ENCODE measurements around the gene CLDN10.

GRCh38 chr13:95535243-95535642 is 17.3 kb upstream of the CLDN10 start:
- TF ChIP-seq BHLHE40 (IDR thresholded peaks at IDR 0.05; ENCODE audit: borderline replicate concordance) = no peak
- TF ChIP-seq SP1 (IDR thresholded peaks at IDR 0.05) = no peak
- TF ChIP-seq FOXA1 (IDR thresholded peaks at IDR 0.05) = no peak
- no peak for TF ChIP-seq NFRKB (IDR thresholded peaks at IDR 0.05)
- no peak for TF ChIP-seq FOXK2 (IDR thresholded peaks at IDR 0.05)
- no peak for TF ChIP-seq SUZ12 (IDR thresholded peaks at IDR 0.05)
- no peak for TF ChIP-seq ELF4 (IDR thresholded peaks at IDR 0.05)
- no peak for TF ChIP-seq ZNF384 (IDR thresholded peaks at IDR 0.05)
- TF ChIP-seq ARNT (IDR thresholded peaks at IDR 0.05) = no peak

All from HEK293T (cell line).